C4-2B (cell line): ENCODE measurements around the gene SNCAIP.

ENCODE experiments used
- H3K27ac ChIP-seq: fragments of 450-650 bp; 2 replicates; pipeline ENCODE4 v1.5.1; 2017
- CTCF ChIP-seq: fragments of 450-650 bp; conservative IDR thresholded peaks from 2 replicates; pipeline ENCODE4 v1.5.1; 2017; ENCODE audit warnings: mild to moderate bottlenecking
- ZFX ChIP-seq: fragments of 450-650 bp; IDR thresholded peaks from 2 replicates; pipeline ENCODE4 v1.6.1; 2017

The SNCAIP gene

GRCh38 chr5:122287101-122287500, 24.9 kb upstream of the SNCAIP start:
- TF ChIP-seq CTCF, result no peak
- no peak overlapping the region for H3K27ac ChIP-seq

- TF ChIP-seq ZFX (no peak), CTCF (no peak)
- H3K27ac ChIP-seq, result no peak overlapping the region
These were observed 20.8 kb upstream of the SNCAIP start for GRCh38 chr5:122291000-122291901.

- no peak for TF ChIP-seq CTCF
- TF ChIP-seq ZFX, result no peak
- H3K27ac ChIP-seq, result no peak overlapping the region
These were observed 19.7 kb upstream of the SNCAIP start for GRCh38 chr5:122292332-122292731.

GRCh38 chr5:122295138-122295537, 16.9 kb upstream of the SNCAIP start:
- no peak overlapping the region for H3K27ac ChIP-seq
- TF ChIP-seq ZFX (no peak), CTCF (peak; percentile 39)

DNA sequence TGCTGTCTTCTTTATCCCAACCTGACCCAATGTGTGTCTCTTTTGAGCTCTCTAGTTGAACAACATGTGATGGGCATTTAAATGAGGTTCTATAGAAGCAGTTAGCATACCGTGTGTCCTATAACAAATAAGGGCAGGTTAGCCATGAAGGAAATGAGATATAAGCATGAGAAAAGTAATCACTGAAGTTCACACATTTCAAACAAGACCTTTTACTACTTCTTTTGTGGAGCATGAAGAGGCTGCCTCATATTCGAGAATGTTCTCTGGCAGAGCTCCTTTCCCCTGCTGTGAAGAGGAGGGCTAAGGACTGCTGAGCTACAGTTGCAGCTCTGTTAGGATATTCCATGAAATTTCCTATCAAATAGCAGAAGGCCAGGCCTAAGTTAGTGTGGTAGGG, 15.2 kb upstream of the SNCAIP start:
- no peak overlapping the region for H3K27ac ChIP-seq

GRCh38 chr5:122297587-122298298, 14.3 kb upstream of the SNCAIP start:
- no peak for TF ChIP-seq ZFX
- TF ChIP-seq CTCF, result no peak
- no peak overlapping the region for H3K27ac ChIP-seq

More for the DNA sequence above, 15.2 kb upstream of the SNCAIP start:
- TF ChIP-seq ZFX (no peak), CTCF (no peak)

- TF ChIP-seq CTCF (no peak), ZFX (no peak)
- H3K27ac ChIP-seq, result no peak overlapping the region
These were observed 11.7 kb upstream of the SNCAIP start for GRCh38 chr5:122300374-122300773.
